Small intestine (tissue), 7 donors: Measurements from ENCODE around the gene TMEM44. TPM values are rescaled to one million over a fixed set of nuclear protein-coding genes. Genes with fewer than 3 reads are reported as not detected.

ENCODE experiments used
- DNase-seq, 2 donors: peaks; one replicate each; pipeline versions ENCODE4 v3.0.0 to v3.0.0-alpha.2; 2013
- FAIRE-seq: peaks from 2 replicates; lab custom pipeline; 2012; peaks lifted over from hg19 to GRCh38; lab: Jason Lieb, UNC
- H3K27ac ChIP-seq, 3 donors: one replicate each; pipeline ENCODE4 v1.5.1; 2013; ENCODE audit warnings: low read length in 2 of 3, mild to moderate bottlenecking in 2 of 3, control low read depth in 1 of 3, inconsistent platforms in 1 of 3, low read depth in 1 of 3, moderate library complexity in 1 of 3
- H3K27me3 ChIP-seq, 3 donors: one replicate each; pipeline ENCODE4 v1.6.1; 2013; ENCODE audit warnings: low read length in 3 of 3, inconsistent platforms in 1 of 3; ENCODE audit not compliant: control insufficient read depth in 3 of 3, insufficient read depth in 3 of 3
- H3K36me3 ChIP-seq, 3 donors: one replicate each; pipeline ENCODE4 v1.6.1; 2013; ENCODE audit warnings: low read length in 3 of 3, inconsistent platforms in 1 of 3, low read depth in 1 of 3, mild to moderate bottlenecking in 1 of 3, moderate library complexity in 1 of 3; ENCODE audit not compliant: control insufficient read depth in 3 of 3, insufficient read depth in 2 of 3
- H3K4me1 ChIP-seq, 3 donors: one replicate each; pipeline ENCODE4 v1.6.1; 2013; ENCODE audit warnings: low read length in 2 of 3, inconsistent platforms in 1 of 3, low read depth in 1 of 3, mild to moderate bottlenecking in 1 of 3, moderate library complexity in 1 of 3; ENCODE audit not compliant: control insufficient read depth in 3 of 3, insufficient read depth in 2 of 3
- H3K4me3 ChIP-seq, 3 donors: one replicate each; pipeline ENCODE4 v1.5.1; 2013; ENCODE audit warnings: low read length in 3 of 3, control low read depth in 1 of 3, inconsistent platforms in 1 of 3, low read depth in 1 of 3, mild to moderate bottlenecking in 1 of 3, moderate library complexity in 1 of 3
- H3K9me3 ChIP-seq, 2 donors: one replicate each; pipeline ENCODE4 v1.6.1; 2013; ENCODE audit warnings: low read depth in 1 of 2, low read length in 1 of 2; ENCODE audit not compliant: control insufficient read depth in 2 of 2, insufficient read depth in 1 of 2
- WGBS, 3 donors: extraction: QIAGEN DNeasy Blood & Tissue Kit; methylation state at CpG; one replicate each; pipeline ENCODE4 v1.1.7; 2013; 5-methylcytosine and 5-hydroxymethylcytosine counted together
- polyA plus RNA-seq, 4 donors: library from polyadenylated mRNA; stranded (reverse) in 3 of 4; unstranded in 1 of 4; fragments of 200-250 nt in 3 of 4; fragments of 120-200 nt in 1 of 4; gene quantifications; one replicate each; pipeline versions ENCODE4 v1.2.1 to v1.2.3, GENCODE V29; 2013
- donor health status: healthy with polysubstance abuse.
- donor health status: control.
- donor health status: control.
- donor health status: Bipolar disorder and iron deficiency.
- donor health status: healthy.

Gene TMEM44
- polyA plus RNA-seq, 4 donors, result 2.7 to 17.7 (median 7.9) TPM

DNA sequence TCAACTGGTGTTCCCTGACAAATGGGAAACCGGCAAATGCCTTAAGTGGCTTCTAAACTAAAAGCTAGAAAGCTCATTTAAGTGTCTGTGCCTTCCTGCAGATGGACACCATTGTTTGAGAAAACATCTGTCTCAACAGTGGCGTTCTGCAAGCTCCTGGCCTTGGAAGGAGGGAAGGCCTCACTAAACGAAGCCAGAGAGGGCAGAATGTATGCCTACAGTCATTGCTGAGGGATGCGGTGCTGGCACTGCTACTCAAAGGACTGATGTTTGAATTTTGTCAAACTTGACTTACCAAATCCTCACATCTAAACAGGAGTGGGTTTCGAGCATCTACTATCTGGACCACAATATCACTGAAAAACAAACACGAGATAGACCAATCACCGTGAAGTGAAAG is 26.6 kb upstream of the TMEM44 start:
- Histone ChIP-seq H3K27me3 (no peaks in the 10 kb centered on the region), H3K36me3 (peaks cover 4 to 37% (median 11%) of the 10 kb centered on the region in 3 donors), H3K4me1 (no peaks in the 10 kb centered on the region), H3K4me3 (no peak overlapping the region), H3K27ac (no peak overlapping the region), H3K9me3 (no peaks in the 10 kb centered on the region)
- FAIRE-seq (no peak), DNase-seq (no peak)
- WGBS, 3 donors, result 82 to 88% (median 87%) methylated on average over 7 of the region's 7 CpGs

DNA sequence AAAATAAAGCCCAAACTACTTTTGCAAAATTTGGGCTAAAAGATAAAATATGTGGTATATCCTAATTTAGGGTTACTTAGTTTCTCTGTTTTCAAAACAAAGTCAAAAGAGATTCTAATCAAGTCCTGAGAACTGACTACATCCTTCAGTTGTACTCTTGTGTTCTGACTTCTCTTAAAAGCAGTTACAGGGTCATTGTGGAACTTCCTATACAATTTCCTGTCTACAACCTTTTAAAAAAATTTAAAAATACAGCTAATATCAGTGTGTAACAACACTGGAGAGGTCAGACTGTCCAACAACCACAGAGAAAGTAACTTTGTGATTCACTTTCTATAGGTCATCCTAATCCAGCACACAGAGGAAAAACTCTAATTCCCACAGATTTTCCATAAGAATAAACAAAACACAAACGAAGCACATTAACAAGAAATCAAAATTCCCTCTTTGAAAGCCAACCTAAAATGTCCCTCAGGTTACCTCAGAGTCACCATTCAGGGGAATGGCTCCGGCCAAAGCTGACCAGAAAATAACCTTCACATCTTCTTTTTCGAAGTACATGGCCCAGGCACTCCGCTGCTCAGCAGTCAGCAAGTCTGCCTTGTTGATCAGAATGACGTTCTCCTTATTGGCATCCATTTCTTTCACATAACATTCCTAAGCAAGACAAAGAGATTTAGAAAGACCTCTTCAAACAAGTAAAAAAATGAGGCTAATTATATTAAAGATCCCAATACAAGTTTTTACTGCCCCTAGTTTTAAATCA is 25.4 kb upstream of the TMEM44 start:
- Histone ChIP-seq H3K36me3 (peaks cover 4 to 32% (median 16%) of the 10 kb centered on the region in 3 donors), H3K9me3 (no peaks in the 10 kb centered on the region), H3K27ac (peak overlapping the region in 1 of 3 donors; percentile 65), H3K4me3 (no peak overlapping the region), H3K27me3 (no peaks in the 10 kb centered on the region), H3K4me1 (no peaks in the 10 kb centered on the region)
- DNase-seq (no peak), FAIRE-seq (no peak)
- 79 to 89% (median 86%) methylated on average over 5 of the region's 5 CpGs for WGBS, 3 donors

DNA sequence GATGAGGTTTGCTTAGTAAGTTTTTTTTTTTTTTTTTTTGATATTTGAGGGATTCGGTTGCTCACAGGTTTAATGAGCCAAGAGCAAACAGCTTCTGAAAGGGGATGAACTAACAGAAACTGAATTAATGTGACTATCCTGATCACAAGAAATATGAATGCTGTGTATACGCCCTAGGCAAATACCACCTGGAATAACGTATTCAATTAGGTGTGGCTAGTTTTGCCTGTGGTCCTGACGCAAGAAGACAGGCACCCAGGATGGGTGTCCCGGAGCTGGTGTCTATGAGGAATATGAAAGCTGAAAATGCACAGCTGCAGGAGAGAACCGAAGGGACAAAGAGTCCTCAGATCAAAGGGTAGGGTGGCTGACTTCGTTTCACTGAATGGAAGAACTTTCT is 24.2 kb upstream of the TMEM44 start:
- H3K4me1 ChIP-seq, result no peaks in the 10 kb centered on the region
- no peak overlapping the region for H3K4me3 ChIP-seq
- no peaks in the 10 kb centered on the region for H3K9me3 ChIP-seq
- no peak overlapping the region for H3K27ac ChIP-seq
- FAIRE-seq (no peak), DNase-seq (peak in 1 of 2 donors; percentile 12)
- 76 to 92% (median 80%) methylated on average over 7 of the region's 7 CpGs for WGBS, 3 donors
- peaks cover 6 to 39% (median 20%) of the 10 kb centered on the region in 3 donors for H3K36me3 ChIP-seq
- H3K27me3 ChIP-seq, result no peaks in the 10 kb centered on the region

DNA sequence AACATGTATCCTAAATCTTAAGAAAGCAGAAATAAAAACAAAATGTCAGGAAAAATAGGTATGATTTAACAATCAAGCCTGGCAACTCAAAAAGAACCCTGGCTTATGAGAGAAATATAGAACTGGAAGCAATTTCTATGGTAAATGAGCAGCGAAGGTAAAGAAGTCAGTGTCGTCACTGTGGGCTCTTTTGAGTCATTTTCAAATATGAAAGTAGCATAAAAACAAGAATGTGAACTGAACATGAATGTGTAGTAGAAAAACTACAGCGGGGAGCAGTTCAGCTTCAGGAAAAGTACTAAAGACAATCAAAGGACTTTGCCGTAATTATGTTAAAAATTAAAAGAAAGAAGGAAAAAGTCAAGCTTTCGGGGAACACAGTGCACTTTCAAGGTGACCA is 21.2 kb upstream of the TMEM44 start:
- H3K4me1 ChIP-seq, result no peaks in the 10 kb centered on the region
- WGBS, 3 donors, result 80 to 88% (median 85%) methylated on average over 5 of the region's 5 CpGs
- no peaks in the 10 kb centered on the region for H3K9me3 ChIP-seq
- H3K4me3 ChIP-seq, result no peak overlapping the region
- H3K36me3 ChIP-seq, result peaks cover 4 to 40% (median 34%) of the 10 kb centered on the region in 3 donors
- H3K27ac ChIP-seq, result no peak overlapping the region
- no peaks in the 10 kb centered on the region for H3K27me3 ChIP-seq
- no peak for FAIRE-seq
- no peak for DNase-seq

DNA sequence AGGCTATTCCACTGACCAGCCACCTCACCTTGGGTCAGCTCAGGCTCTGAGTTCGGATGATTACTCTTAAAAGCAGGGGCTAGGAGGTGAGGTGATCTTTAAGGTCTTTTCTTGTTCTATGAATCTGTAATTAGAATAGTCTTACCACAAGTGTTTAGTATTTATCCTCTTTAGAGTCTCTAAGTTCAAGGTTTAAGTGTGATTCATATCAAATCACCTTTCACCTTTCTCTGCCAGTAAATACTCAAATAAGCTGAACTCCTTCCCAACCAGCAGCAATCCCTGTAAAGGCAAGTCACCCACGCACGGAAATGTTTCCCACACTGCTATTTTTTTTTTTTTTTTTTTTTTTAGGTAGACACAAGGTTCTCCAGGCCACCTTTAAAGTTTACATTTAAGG is 14.5 kb upstream of the TMEM44 start:
- no peaks in the 10 kb centered on the region for H3K4me1 ChIP-seq
- 81 to 89% (median 85%) methylated on average over 3 of the region's 3 CpGs for WGBS, 3 donors
- H3K27me3 ChIP-seq, result no peaks in the 10 kb centered on the region
- no peak for DNase-seq
- no peak overlapping the region for H3K27ac ChIP-seq
- H3K9me3 ChIP-seq, result no peaks in the 10 kb centered on the region
- H3K36me3 ChIP-seq, result peaks cover 9 to 42% (median 38%) of the 10 kb centered on the region in 3 donors
- H3K4me3 ChIP-seq, result no peak overlapping the region
- FAIRE-seq, result no peak

DNA sequence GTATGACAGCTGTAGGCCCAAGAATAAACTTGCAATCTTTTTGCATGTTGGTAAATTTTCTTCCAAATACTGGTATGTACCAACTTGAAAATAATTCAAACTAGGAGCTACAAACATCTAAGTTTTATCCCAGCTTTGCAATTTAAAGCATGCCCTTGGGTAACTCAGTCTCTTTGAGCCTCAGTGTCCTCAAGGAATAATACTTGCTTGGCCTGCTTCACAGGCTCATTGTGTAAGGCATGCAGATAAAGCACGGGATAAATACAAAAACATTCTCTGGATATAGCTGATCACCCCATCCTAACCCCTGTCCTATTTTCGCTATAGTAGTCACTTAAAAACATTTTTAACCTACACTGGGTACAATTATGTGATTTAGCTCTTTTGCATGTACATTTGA is 9.6 kb upstream of the TMEM44 start:
- Histone ChIP-seq H3K27ac (no peak overlapping the region), H3K4me3 (no peak overlapping the region), H3K27me3 (no peaks in the 10 kb centered on the region), H3K4me1 (no peaks in the 10 kb centered on the region), H3K9me3 (no peaks in the 10 kb centered on the region), H3K36me3 (peaks cover 5 to 48% (median 14%) of the 10 kb centered on the region in 3 donors)
- FAIRE-seq (no peak), DNase-seq (no peak)
- WGBS, 3 donors, result 84 to 92% (median 91%) methylated on average over 2 of the region's 2 CpGs

DNA sequence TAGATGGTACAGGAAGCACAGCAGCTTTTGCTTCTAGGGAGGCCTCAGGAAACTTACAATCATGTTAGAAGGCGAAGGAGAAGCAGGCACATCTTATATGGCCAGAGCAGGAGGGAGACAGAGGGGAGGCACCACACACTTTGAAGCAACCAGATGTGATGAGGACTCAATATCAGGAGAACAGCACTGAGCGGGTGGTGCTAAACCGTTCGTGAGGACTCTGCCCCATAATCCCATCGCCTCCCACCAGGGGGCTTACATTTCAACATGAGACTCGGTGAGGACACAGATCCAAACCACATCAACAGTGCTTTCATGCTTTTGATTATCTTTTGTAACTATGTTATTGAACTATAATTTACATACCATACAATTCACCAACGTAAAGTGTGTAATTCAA is 7.6 kb upstream of the TMEM44 start:
- DNase-seq (no peak), FAIRE-seq (no peak)
- H3K4me1 ChIP-seq, result no peaks in the 10 kb centered on the region
- peak overlapping the region in 1 of 3 donors; percentile 11 for H3K27ac ChIP-seq
- H3K27me3 ChIP-seq, result no peaks in the 10 kb centered on the region
- 69 to 84% (median 74%) methylated on average over 7 of the region's 7 CpGs for WGBS, 3 donors
- peaks cover 5 to 52% (median 9%) of the 10 kb centered on the region in 3 donors for H3K36me3 ChIP-seq
- H3K4me3 ChIP-seq, result no peak overlapping the region
- H3K9me3 ChIP-seq, result no peaks in the 10 kb centered on the region

DNA sequence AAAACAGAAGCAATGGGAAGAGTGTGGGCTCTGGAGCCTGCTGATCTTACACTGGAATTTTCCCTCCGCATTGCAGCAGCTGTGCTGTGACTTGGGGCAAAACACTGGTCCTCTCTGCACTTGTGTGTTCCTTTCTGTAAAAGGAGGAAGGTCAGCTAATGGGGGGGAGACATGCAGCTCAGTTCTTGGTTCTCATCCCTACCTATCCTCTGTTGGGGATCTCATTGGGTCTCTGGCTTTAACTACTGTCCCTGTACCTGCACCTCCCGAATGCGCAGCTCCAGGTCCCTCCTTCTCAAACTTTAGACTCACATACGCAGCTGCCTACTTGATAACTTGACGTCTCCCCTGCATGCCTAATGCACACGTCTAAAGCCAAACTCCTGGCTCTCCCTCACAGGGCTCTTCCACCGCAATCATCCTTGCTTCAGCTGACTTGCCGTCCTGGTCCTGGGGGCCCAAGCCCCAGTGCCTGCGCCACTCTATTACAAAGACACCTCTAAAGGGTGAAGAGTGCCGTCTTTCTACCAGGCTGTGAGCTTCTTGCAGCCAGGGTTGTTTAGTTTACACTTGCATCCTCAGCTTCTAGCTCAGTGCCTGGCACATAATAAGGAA is 5.9 kb upstream of the TMEM44 start:
- H3K4me3 ChIP-seq, result no peak overlapping the region
- 93 to 95% (median 94%) methylated on average over 10 of the region's 10 CpGs for WGBS, 3 donors
- no peak for FAIRE-seq
- H3K27ac ChIP-seq, result no peak overlapping the region
- DNase-seq, result no peak
- H3K36me3 ChIP-seq, result peaks cover 2 to 49% (median 5%) of the 10 kb centered on the region in 3 donors
- no peaks in the 10 kb centered on the region for H3K27me3 ChIP-seq
- no peaks in the 10 kb centered on the region for H3K9me3 ChIP-seq
- no peaks in the 10 kb centered on the region for H3K4me1 ChIP-seq
